GM12878 (cell line): ENCODE results near the gene CP. TPM values are rescaled to one million over a fixed set of nuclear protein-coding genes. Genes with fewer than 3 reads are reported as not detected.

Experiments
- ATAC-seq: fragments of 200-7000 bp; cut with Tn5 transposase; 3 replicates; pipeline ENCODE4 v1.9.1; 2020; ENCODE audit warnings: mild to moderate bottlenecking, moderate library complexity
- BruUV-seq: library from RNA; stranded (reverse); fragments of 400-500 nt; replicated peaks from 2 replicates; lab custom pipeline; 2021; lab: Mats Ljungman, UMichigan
- CTCF ChIA-PET: fragments of 300-600 bp; sonication (Branson Sonifier 250); formaldehyde crosslinking; extraction: SDS; loops from one replicate; lab custom pipeline; 2021; ENCODE audit warnings: inconsistent platforms; lab: Yijun Ruan, JAX
- POLR2A ChIA-PET: fragments of 350-600 bp; formaldehyde crosslinking; extraction: SDS; loops from one replicate; lab custom pipeline; 2021; ENCODE audit warnings: inconsistent platforms; lab: Charles Lee
- RAD21 ChIA-PET: fragments of 300-600 bp; sonication (Branson Sonifier 250); formaldehyde crosslinking; loops from one replicate; lab custom pipeline; 2023; ENCODE audit warnings: antibody characterized with exemption; ENCODE audit not compliant: unreplicated experiment; lab: Charles Lee
- SMC1A ChIA-PET: fragments of 300-600 bp; sonication (Branson Sonifier 250); formaldehyde crosslinking; loops from one replicate; lab custom pipeline; 2023; ENCODE audit not compliant: unreplicated experiment, uncharacterized antibody; lab: Charles Lee
- DNase-seq: peaks from one replicate; pipeline ENCODE4 v3.0.0-alpha.2; 2011; ENCODE audit warnings: low read depth, low spot score
- FAIRE-seq: peaks from 3 replicates; lab custom pipeline; 2011; peaks lifted over from hg19 to GRCh38; lab: Jason Lieb, UNC
- H2AFZ ChIP-seq: 2 replicates; pipeline ENCODE4 v1.6.0; 2011; ENCODE audit warnings: low read depth, low read length, control low read depth; ENCODE audit not compliant: control insufficient read depth
- H3K27ac ChIP-seq: 2 replicates; pipeline ENCODE4 v1.5.1; 2011; ENCODE audit warnings: control low read depth; ENCODE audit not compliant: control insufficient read depth, insufficient read depth
- H3K27me3 ChIP-seq, 2 experiments: replicated peaks in 1 of 2; 2 replicates each; pipeline versions ENCODE4 v1.6.0 to v1.6.1; 2011; ENCODE audit warnings: low read length in 1 of 2; ENCODE audit not compliant: control insufficient read depth in 2 of 2, insufficient read depth in 2 of 2
- H3K36me3 ChIP-seq, 2 experiments: 2 replicates each; pipeline ENCODE4 v1.5.1; 2011; ENCODE audit warnings: low read length in 1 of 2; ENCODE audit not compliant: control insufficient read depth in 2 of 2, insufficient read depth in 2 of 2
- H3K4me1 ChIP-seq: 2 replicates; pipeline ENCODE4 v1.6.1; 2011; ENCODE audit warnings: mild to moderate bottlenecking, low read length, moderate library complexity, mixed read lengths; ENCODE audit not compliant: control insufficient read depth, insufficient read depth
- H3K4me2 ChIP-seq: 2 replicates; pipeline ENCODE4 v1.6.0; 2011; ENCODE audit warnings: control low read depth; ENCODE audit not compliant: control insufficient read depth, insufficient read depth
- H3K4me3 ChIP-seq: fragments of 200-600 bp; sonication (generic); 2 replicates; pipeline ENCODE4 v1.5.1; 2016
- H3K79me2 ChIP-seq: 2 replicates; pipeline ENCODE4 v1.6.0; 2011; ENCODE audit warnings: low read length; ENCODE audit not compliant: control insufficient read depth, insufficient read depth
- H3K9ac ChIP-seq: 2 replicates; pipeline ENCODE4 v1.8.0; 2011; ENCODE audit warnings: low read length, control low read depth, mixed read lengths; ENCODE audit not compliant: control insufficient read depth, insufficient read depth
- H3K9me3 ChIP-seq: replicated peaks from 3 replicates; pipeline ENCODE4 v1.5.1; 2011; ENCODE audit warnings: mild to moderate bottlenecking, low read length; ENCODE audit not compliant: control insufficient read depth, insufficient read depth
- H4K20me1 ChIP-seq: 2 replicates; pipeline ENCODE4 v1.6.0; 2011; ENCODE audit not compliant: control insufficient read depth, insufficient read depth
- BHLHE40 ChIP-seq, 2 experiments: fragments of 450-650 bp in 1 of 2; IDR thresholded peaks; 2 replicates each; pipeline ENCODE4 v1.6.1; 2011 to 2017; ENCODE audit warnings: low read depth in 2 of 2, borderline replicate concordance in 1 of 2, improper control_type of control experiment in 1 of 2, low read length in 1 of 2, mild to moderate bottlenecking in 1 of 2
- ETV6 ChIP-seq, 2 experiments: fragments of 450-650 bp in 1 of 2; IDR thresholded peaks in 1 of 2; conservative IDR thresholded peaks in 1 of 2; 2 replicates each; pipeline ENCODE4 v1.6.1; 2014; ENCODE audit warnings: antibody characterized with exemption in 1 of 2, borderline replicate concordance in 1 of 2, low read depth in 1 of 2, mild to moderate bottlenecking in 1 of 2, moderate library complexity in 1 of 2
- MTA2 ChIP-seq: fragments of 450-650 bp; IDR thresholded peaks from 2 replicates; pipeline ENCODE4 v1.6.1; 2016; ENCODE audit warnings: low read depth, mild to moderate bottlenecking, moderate library complexity
- MTA3 ChIP-seq: IDR thresholded peaks from 2 replicates; pipeline ENCODE4 v1.6.1; 2012; ENCODE audit warnings: low read length, inconsistent platforms, borderline replicate concordance
- RCOR1 ChIP-seq: conservative IDR thresholded peaks from 2 replicates; pipeline ENCODE4 v1.6.1; 2012; ENCODE audit warnings: low read depth, low read length, improper control_type of control experiment
- YY1 ChIP-seq: IDR thresholded peaks from 2 replicates; pipeline ENCODE4 v1.6.1; 2011; ENCODE audit warnings: low read depth, mild to moderate bottlenecking, low read length
- ZZZ3 ChIP-seq: IDR thresholded peaks from 2 replicates; pipeline ENCODE4 v1.6.1; 2011; ENCODE audit warnings: low read depth; ENCODE audit not compliant: control insufficient read depth, insufficient read length
- WGBS: methylation state at CpG from one replicate; pipeline ENCODE4 v1.1.6; 2016; ENCODE audit warnings: low lambda C conversion rate; ENCODE audit not compliant: insufficient replicate concordance, insufficient coverage; ENCODE audit errors: missing lambda C conversion rate; 5-methylcytosine and 5-hydroxymethylcytosine counted together
- in situ Hi-C: fragments of 300-500 bp; cut with MboI; formaldehyde crosslinking; loops from 9 replicates; pipeline ENCODE4 v1.14.3; 2018; ENCODE audit warnings: mixed read lengths
- intact Hi-C: fragments of 100-400 bp; cut with micrococcal nuclease; formaldehyde crosslinking; loops from one replicate; pipeline ENCODE4 v1.14.2; 2022; ENCODE audit not compliant: unreplicated experiment
- polyA plus RNA-seq, 11 experiments: library from polyadenylated mRNA; depleted of rRNA in 4 of 11; unstranded in 6 of 11; stranded (reverse) in 5 of 11; fragments of >200 nt; fragmentation: Nextera tagmentation in 4 of 11; fragmentation: Illumina TruSeq in 1 of 11; extraction: Ambion mirVana in 4 of 11; extraction: Trizol in 1 of 11; gene quantifications; 1 replicate in 1 of 11; 2 replicates in 10 of 11; pipeline versions ENCODE4 v1.2.1 to v1.2.3, GENCODE V29; 2011 to 2016; ENCODE audit warnings: inconsistent platforms in 2 of 11, missing spikeins in 2 of 11, low read depth in 1 of 11
- total RNA-seq, 4 experiments: library from RNA; depleted of rRNA in 3 of 4; stranded (reverse); fragments of >200 nt in 3 of 4; fragmentation: Illumina TruSeq in 1 of 4; extraction: Trizol in 1 of 4; gene quantifications; 2 replicates each; pipeline versions ENCODE4 v1.2.1 to v1.2.3, GENCODE V29; 2013 to 2021
- TF ChIP-seq, protein P1 (sequence below): fragments of 450-650 bp; IDR thresholded peaks from 2 replicates; pipeline ENCODE4 v1.6.1; 2017; ENCODE audit warnings: borderline replicate concordance

CP gene
- total and polyA plus RNA-seq, 10 of the 15 experiments (the other 5 are each of a cell fraction or from before 2014, with no cell fraction given), result 0.14 to 1.2 (median 0.30) TPM; not detected in 6

GRCh38 chr3:149258714-149259113 is 37.1 kb upstream of the CP start (continued):
- TF ChIP-seq, protein P1, sequence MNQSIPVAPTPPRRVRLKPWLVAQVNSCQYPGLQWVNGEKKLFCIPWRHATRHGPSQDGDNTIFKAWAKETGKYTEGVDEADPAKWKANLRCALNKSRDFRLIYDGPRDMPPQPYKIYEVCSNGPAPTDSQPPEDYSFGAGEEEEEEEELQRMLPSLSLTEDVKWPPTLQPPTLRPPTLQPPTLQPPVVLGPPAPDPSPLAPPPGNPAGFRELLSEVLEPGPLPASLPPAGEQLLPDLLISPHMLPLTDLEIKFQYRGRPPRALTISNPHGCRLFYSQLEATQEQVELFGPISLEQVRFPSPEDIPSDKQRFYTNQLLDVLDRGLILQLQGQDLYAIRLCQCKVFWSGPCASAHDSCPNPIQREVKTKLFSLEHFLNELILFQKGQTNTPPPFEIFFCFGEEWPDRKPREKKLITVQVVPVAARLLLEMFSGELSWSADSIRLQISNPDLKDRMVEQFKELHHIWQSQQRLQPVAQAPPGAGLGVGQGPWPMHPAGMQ, result no peak
- TF ChIP-seq BHLHE40 (IDR thresholded peaks at IDR 0.05; ENCODE audit: borderline replicate concordance in 1 of 2, low read depth in 2 of 2, low read length in 1 of 2), result no peak
- TF ChIP-seq ZZZ3, result no peak
- TF ChIP-seq, all 136 proteins: peak for 0

- Histone ChIP-seq H3K9ac (no peak overlapping the region), H3K27ac (no peak overlapping the region), H3K36me3 (no peaks in the 10 kb centered on the region), H4K20me1 (no peaks in the 10 kb centered on the region), H3K27me3 (peaks cover 0 to 1% of the 10 kb centered on the region in 2 experiments; a peak in 1 of 4 replicates), H3K4me2 (no peak overlapping the region), H3K4me1 (no peaks in the 10 kb centered on the region), H2AFZ (no peak overlapping the region), H3K9me3 (no peaks in the 10 kb centered on the region), H3K79me2 (no peaks in the 10 kb centered on the region), H3K4me3 (no peak overlapping the region)
- DNase-seq (no peak), ATAC-seq (no peak), FAIRE-seq (no peak)
- intact Hi-C loops (no loop called here), in situ Hi-C loops (no loop called here)
- RAD21 ChIA-PET, result no interaction called here
- TF ChIP-seq MTA2 (no peak), YY1 (no peak), RCOR1 (no peak), MTA3 (no peak), ETV6 (conservative IDR thresholded peaks at IDR 0.05 in 1 of 2, IDR thresholded peaks at IDR 0.05 in 1 of 2; ENCODE audit: borderline replicate concordance in 1 of 2, low read depth in 1 of 2) (no peak)
- CTCF ChIA-PET, result interaction anchor here (1.7 kb wide), 1 partner anchor 138 kb away, joined by 14 read pairs; no protein-coding TSS in a partner anchor
- SMC1A ChIA-PET, result interaction anchor here (1.2 kb wide), 1 partner anchor 9 kb away, joined by 3 read pairs; no protein-coding TSS in a partner anchor
- 85% methylated on average over 3 of the region's 3 CpGs for WGBS
- POLR2A ChIA-PET, result no interaction called here
- BruUV-seq, result no TSS peak
These were observed 36.7 kb upstream of the CP start for GRCh38 chr3:149258298-149258697.
